SK-N-SH treated with all-trans-retinoic acid at 6 μM for 48 hours (cell line): ENCODE measurements around the gene PDCD4.

Source experiments
- ATAC-seq: fragments of 200-7000 bp; cut with Tn5 transposase; 3 replicates; pipeline ENCODE4 v1.9.1; 2020; ENCODE audit warnings: mild to moderate bottlenecking, moderate library complexity
- ARNTL ChIP-seq: fragments of 450-650 bp; formaldehyde crosslinking; IDR thresholded peaks from 2 replicates; pipeline ENCODE4 v1.5.0; 2020; ENCODE audit warnings: low read depth, mild to moderate bottlenecking, moderate library complexity, borderline replicate concordance
- BACH2 ChIP-seq: fragments of 250-450 bp; sonication (Bioruptor Pico); IDR thresholded peaks from 2 replicates; pipeline ENCODE4 v1.9.0; 2021; ENCODE audit warnings: mild to moderate bottlenecking, borderline replicate concordance
- CSDC2 ChIP-seq: fragments of 250-450 bp; sonication (Bioruptor Pico); IDR thresholded peaks from 2 replicates; pipeline ENCODE4 v1.5.0; 2020; ENCODE audit warnings: mild to moderate bottlenecking, moderate library complexity
- GLIS3 ChIP-seq: fragments of 250-450 bp; sonication (Bioruptor Pico); IDR thresholded peaks from 2 replicates; pipeline ENCODE4 v1.5.0; 2020; ENCODE audit warnings: mild to moderate bottlenecking, moderate library complexity
- ISL1 ChIP-seq: fragments of 250-450 bp; sonication (Bioruptor Pico); IDR thresholded peaks from 2 replicates; pipeline ENCODE4 v2.1.2; 2022; ENCODE audit warnings: mild to moderate bottlenecking, moderate library complexity
- OSR1 ChIP-seq: fragments of 250-450 bp; sonication (Bioruptor Pico); IDR thresholded peaks from 2 replicates; pipeline ENCODE4 v1.8.0; 2022; ENCODE audit warnings: moderate library complexity, mild to moderate bottlenecking, inconsistent platforms
- PPARA ChIP-seq: fragments of 250-450 bp; sonication (Bioruptor Pico); IDR thresholded peaks from 2 replicates; pipeline ENCODE4 v1.5.0; 2020; ENCODE audit warnings: mild to moderate bottlenecking, borderline replicate concordance
- RARB ChIP-seq: fragments of 250-450 bp; sonication (Bioruptor Pico); IDR thresholded peaks from 2 replicates; pipeline ENCODE4 v1.8.0; 2021; ENCODE audit warnings: mild to moderate bottlenecking, moderate library complexity
- SNAI2 ChIP-seq: fragments of 250-450 bp; sonication (Bioruptor Pico); IDR thresholded peaks from 2 replicates; pipeline ENCODE4 v1.5.0; 2020; ENCODE audit warnings: mild to moderate bottlenecking, moderate library complexity
- TOX ChIP-seq: fragments of 250-450 bp; sonication (Bioruptor Pico); IDR thresholded peaks from 2 replicates; pipeline ENCODE4 v1.8.0; 2021; ENCODE audit warnings: mild to moderate bottlenecking, moderate library complexity, borderline replicate concordance
- ZC3H10 ChIP-seq: fragments of 250-450 bp; sonication (Bioruptor Pico); IDR thresholded peaks from 2 replicates; pipeline ENCODE4 v1.5.1; 2021; ENCODE audit warnings: mild to moderate bottlenecking, moderate library complexity
- ZFP3 ChIP-seq: fragments of 250-450 bp; sonication (Bioruptor Pico); IDR thresholded peaks from 2 replicates; pipeline ENCODE4 v1.5.0; 2020; ENCODE audit warnings: mild to moderate bottlenecking, moderate library complexity
- ZFP30 ChIP-seq: fragments of 450-650 bp; formaldehyde crosslinking; IDR thresholded peaks from 2 replicates; pipeline ENCODE4 v1.5.0; 2022; ENCODE audit warnings: mild to moderate bottlenecking, moderate library complexity
- ZNF565 ChIP-seq: fragments of 450-650 bp; formaldehyde crosslinking; conservative IDR thresholded peaks from 2 replicates; pipeline ENCODE4 v1.5.0; 2020; ENCODE audit warnings: low read depth, mild to moderate bottlenecking, moderate library complexity
- ZNF70 ChIP-seq: fragments of 450-650 bp; formaldehyde crosslinking; IDR thresholded peaks from 2 replicates; pipeline ENCODE4 v1.5.0; 2020; ENCODE audit warnings: mild to moderate bottlenecking, moderate library complexity
- ZNF8 ChIP-seq: fragments of 450-650 bp; formaldehyde crosslinking; IDR thresholded peaks from 2 replicates; pipeline ENCODE4 v1.5.0; 2020; ENCODE audit warnings: mild to moderate bottlenecking, moderate library complexity
- TF ChIP-seq, protein P1 (sequence below): fragments of 250-450 bp; sonication (Bioruptor Pico); IDR thresholded peaks from 2 replicates; pipeline ENCODE4 v1.5.1; 2020; ENCODE audit warnings: low read depth, mild to moderate bottlenecking, moderate library complexity
- TF ChIP-seq, protein P2 (sequence below): fragments of 250-450 bp; sonication (Bioruptor Pico); IDR thresholded peaks from 2 replicates; pipeline ENCODE4 v1.5.0; 2020; ENCODE audit warnings: mild to moderate bottlenecking, moderate library complexity
- TF ChIP-seq, protein P3 (sequence below): fragments of 250-450 bp; sonication (Bioruptor Pico); IDR thresholded peaks from 2 replicates; pipeline ENCODE4 v1.8.0; 2021; ENCODE audit warnings: low read depth, mild to moderate bottlenecking, moderate library complexity, borderline replicate concordance
- TF ChIP-seq, protein P4 (sequence below): fragments of 250-450 bp; sonication (Bioruptor Pico); IDR thresholded peaks from 2 replicates; pipeline ENCODE4 v1.5.1; 2021; ENCODE audit warnings: mild to moderate bottlenecking, moderate library complexity
- TF ChIP-seq, protein P5 (sequence below): fragments of 250-450 bp; sonication (Bioruptor Pico); IDR thresholded peaks from 2 replicates; pipeline ENCODE4 v1.8.0; 2020; ENCODE audit warnings: mild to moderate bottlenecking, moderate library complexity, borderline replicate concordance

Gene PDCD4

DNA sequence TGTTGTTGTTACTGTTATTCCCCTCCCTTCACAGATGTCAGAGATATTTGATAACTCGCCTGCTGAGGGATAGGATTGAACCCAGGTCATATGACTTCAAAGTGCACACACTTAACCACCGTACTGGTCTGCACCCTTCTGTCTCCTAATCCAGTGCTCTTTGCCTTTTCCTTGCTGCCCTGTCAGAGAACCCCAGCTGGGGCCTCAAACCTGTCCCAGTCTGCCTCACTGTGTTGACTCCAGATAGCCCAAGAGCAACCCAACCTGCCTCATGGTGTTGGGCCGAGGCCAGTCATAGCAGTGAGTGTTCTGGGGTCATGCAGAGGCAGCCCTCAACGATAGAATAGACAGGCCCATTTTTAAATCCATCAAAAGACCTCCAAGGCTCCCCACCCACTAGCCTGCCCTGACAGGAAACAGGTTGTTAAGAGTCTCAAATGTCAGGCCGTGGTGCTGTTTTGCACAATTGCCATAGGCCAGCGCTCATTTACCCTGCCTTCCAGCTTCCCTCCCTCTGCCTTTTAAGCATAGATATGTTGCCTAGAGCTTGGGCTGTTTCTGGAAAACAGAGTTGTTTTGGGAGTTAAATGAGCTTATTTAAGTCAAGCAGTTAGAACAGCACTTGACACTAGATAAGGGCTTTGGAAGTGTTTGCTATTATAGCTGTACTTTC is 37.0 kb upstream of the PDCD4 start:
- ATAC-seq = peak; percentile 63
- TF ChIP-seq ZC3H10 (CRISPR knock-in tag) (no peak), CSDC2 (CRISPR knock-in tag) (no peak), ZNF8 (CRISPR knock-in tag) (no peak), ZFP3 (no peak), OSR1 (CRISPR knock-in tag) (no peak), ZFP30 (no peak), RARB (CRISPR knock-in tag) (no peak), ZNF565 (CRISPR knock-in tag) (no peak), PPARA (CRISPR knock-in tag) (no peak), ZNF70 (CRISPR knock-in tag) (no peak), GLIS3 (no peak), ARNTL (no peak), TOX (CRISPR knock-in tag) (no peak), BACH2 (CRISPR knock-in tag) (no peak)
- TF ChIP-seq, protein P1, sequence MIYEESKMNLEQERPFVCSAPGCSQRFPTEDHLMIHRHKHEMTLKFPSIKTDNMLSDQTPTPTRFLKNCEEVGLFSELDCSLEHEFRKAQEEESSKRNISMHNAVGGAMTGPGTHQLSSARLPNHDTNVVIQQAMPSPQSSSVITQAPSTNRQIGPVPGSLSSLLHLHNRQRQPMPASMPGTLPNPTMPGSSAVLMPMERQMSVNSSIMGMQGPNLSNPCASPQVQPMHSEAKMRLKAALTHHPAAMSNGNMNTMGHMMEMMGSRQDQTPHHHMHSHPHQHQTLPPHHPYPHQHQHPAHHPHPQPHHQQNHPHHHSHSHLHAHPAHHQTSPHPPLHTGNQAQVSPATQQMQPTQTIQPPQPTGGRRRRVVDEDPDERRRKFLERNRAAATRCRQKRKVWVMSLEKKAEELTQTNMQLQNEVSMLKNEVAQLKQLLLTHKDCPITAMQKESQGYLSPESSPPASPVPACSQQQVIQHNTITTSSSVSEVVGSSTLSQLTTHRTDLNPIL = no peak
- TF ChIP-seq, protein P2, sequence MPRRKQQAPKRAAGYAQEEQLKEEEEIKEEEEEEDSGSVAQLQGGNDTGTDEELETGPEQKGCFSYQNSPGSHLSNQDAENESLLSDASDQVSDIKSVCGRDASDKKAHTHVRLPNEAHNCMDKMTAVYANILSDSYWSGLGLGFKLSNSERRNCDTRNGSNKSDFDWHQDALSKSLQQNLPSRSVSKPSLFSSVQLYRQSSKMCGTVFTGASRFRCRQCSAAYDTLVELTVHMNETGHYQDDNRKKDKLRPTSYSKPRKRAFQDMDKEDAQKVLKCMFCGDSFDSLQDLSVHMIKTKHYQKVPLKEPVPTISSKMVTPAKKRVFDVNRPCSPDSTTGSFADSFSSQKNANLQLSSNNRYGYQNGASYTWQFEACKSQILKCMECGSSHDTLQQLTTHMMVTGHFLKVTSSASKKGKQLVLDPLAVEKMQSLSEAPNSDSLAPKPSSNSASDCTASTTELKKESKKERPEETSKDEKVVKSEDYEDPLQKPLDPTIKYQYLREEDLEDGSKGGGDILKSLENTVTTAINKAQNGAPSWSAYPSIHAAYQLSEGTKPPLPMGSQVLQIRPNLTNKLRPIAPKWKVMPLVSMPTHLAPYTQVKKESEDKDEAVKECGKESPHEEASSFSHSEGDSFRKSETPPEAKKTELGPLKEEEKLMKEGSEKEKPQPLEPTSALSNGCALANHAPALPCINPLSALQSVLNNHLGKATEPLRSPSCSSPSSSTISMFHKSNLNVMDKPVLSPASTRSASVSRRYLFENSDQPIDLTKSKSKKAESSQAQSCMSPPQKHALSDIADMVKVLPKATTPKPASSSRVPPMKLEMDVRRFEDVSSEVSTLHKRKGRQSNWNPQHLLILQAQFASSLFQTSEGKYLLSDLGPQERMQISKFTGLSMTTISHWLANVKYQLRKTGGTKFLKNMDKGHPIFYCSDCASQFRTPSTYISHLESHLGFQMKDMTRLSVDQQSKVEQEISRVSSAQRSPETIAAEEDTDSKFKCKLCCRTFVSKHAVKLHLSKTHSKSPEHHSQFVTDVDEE = no peak
- TF ChIP-seq, protein P3, sequence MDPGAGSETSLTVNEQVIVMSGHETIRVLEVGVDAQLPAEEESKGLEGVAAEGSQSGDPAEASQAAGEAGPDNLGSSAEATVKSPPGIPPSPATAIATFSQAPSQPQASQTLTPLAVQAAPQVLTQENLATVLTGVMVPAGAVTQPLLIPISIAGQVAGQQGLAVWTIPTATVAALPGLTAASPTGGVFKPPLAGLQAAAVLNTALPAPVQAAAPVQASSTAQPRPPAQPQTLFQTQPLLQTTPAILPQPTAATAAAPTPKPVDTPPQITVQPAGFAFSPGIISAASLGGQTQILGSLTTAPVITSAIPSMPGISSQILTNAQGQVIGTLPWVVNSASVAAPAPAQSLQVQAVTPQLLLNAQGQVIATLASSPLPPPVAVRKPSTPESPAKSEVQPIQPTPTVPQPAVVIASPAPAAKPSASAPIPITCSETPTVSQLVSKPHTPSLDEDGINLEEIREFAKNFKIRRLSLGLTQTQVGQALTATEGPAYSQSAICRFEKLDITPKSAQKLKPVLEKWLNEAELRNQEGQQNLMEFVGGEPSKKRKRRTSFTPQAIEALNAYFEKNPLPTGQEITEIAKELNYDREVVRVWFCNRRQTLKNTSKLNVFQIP = no peak
- TF ChIP-seq, protein P4, sequence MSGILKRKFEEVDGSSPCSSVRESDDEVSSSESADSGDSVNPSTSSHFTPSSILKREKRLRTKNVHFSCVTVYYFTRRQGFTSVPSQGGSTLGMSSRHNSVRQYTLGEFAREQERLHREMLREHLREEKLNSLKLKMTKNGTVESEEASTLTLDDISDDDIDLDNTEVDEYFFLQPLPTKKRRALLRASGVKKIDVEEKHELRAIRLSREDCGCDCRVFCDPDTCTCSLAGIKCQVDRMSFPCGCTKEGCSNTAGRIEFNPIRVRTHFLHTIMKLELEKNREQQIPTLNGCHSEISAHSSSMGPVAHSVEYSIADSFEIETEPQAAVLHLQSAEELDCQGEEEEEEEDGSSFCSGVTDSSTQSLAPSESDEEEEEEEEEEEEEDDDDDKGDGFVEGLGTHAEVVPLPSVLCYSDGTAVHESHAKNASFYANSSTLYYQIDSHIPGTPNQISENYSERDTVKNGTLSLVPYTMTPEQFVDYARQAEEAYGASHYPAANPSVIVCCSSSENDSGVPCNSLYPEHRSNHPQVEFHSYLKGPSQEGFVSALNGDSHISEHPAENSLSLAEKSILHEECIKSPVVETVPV = no peak

DNA sequence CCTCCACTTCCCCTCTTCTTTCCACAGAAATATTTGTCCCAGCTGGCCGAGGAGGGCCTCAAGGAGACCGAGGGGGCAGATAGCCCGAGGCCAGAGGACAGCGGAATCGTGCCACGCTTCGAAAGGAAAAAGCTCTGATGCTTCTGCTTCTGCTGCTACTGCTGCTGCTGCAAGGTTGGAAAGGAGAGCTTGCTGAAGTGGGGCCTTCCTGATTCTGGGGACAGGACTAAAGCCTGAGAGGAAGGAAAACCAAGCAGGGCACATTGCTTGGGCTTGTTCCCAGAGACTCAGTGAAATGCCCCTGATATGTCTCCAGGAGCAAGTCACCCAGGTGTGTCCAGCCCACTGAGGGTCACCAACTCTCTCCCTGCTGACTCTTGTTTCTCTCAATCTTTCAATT is 35.9 kb upstream of the PDCD4 start:
- TF ChIP-seq, protein P3 = no peak
- no peak for TF ChIP-seq ISL1 (CRISPR knock-in tag)
- TF ChIP-seq, protein P5, sequence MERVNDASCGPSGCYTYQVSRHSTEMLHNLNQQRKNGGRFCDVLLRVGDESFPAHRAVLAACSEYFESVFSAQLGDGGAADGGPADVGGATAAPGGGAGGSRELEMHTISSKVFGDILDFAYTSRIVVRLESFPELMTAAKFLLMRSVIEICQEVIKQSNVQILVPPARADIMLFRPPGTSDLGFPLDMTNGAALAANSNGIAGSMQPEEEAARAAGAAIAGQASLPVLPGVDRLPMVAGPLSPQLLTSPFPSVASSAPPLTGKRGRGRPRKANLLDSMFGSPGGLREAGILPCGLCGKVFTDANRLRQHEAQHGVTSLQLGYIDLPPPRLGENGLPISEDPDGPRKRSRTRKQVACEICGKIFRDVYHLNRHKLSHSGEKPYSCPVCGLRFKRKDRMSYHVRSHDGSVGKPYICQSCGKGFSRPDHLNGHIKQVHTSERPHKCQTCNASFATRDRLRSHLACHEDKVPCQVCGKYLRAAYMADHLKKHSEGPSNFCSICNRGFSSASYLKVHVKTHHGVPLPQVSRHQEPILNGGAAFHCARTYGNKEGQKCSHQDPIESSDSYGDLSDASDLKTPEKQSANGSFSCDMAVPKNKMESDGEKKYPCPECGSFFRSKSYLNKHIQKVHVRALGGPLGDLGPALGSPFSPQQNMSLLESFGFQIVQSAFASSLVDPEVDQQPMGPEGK (CRISPR knock-in tag) = no peak
- TF ChIP-seq SNAI2 = no peak
- TF ChIP-seq, protein P1 = no peak
- ATAC-seq = no peak
